HG03460 (cell line): ENCODE results near the gene KRTAP4-16.
"Not testable (repeated sequence)": the region's sequence is repeated elsewhere in the genome, so short reads cannot be mapped to it uniquely, and the experiment has no call there.

Source experiments
- ATAC-seq: cut with Tn5 transposase; IDR thresholded peaks from one replicate; pipeline ENCODE4 v1.9.1; 2021; ENCODE audit not compliant: unreplicated experiment

Gene KRTAP4-16

GRCh38 chr17:41119696-41120690, 18.0 kb upstream of the KRTAP4-16 start:
- ATAC-seq, result not testable (repeated sequence)

- no peak for ATAC-seq
Measured at GRCh38 chr17:41118721-41119120, 16.7 kb upstream of the KRTAP4-16 start.

GRCh38 chr17:41117846-41118386, 15.9 kb upstream of the KRTAP4-16 start, which contains the start of gene KRTAP4-11:
Gene KRTAP4-11, minus strand, starts transcription at chr17:41118373. Its CDS starts 58 bp downstream, at chr17:41118315.
- not testable (repeated sequence) for ATAC-seq

GRCh38 chr17:41116297-41116696, 14.3 kb upstream of the KRTAP4-16 start:
- ATAC-seq, result no peak

GRCh38 chr17:41111151-41111885, 9.3 kb upstream of the KRTAP4-16 start:
- ATAC-seq, result no peak

GRCh38 chr17:41108728-41109386, 6.8 kb upstream of the KRTAP4-16 start:
- ATAC-seq, result not testable (repeated sequence)

GRCh38 chr17:41107941-41108450, 6.0 kb upstream of the KRTAP4-16 start:
- ATAC-seq, result no peak

- ATAC-seq, result not testable (repeated sequence)
Measured at GRCh38 chr17:41105347-41105746, 3.3 kb upstream of the KRTAP4-16 start, which contains the start of gene KRTAP4-9. Gene KRTAP4-9, plus strand, starts transcription at chr17:41105389. Its CDS starts 0 bp downstream, at chr17:41105389.

GRCh38 chr17:41104386-41105038, 2.5 kb upstream of the KRTAP4-16 start:
- not testable (repeated sequence) for ATAC-seq

- ATAC-seq, result no peak
Measured at GRCh38 chr17:41103896-41104295, 1.9 kb upstream of the KRTAP4-16 start.

- ATAC-seq, result not testable (repeated sequence)
Measured at GRCh38 chr17:41099682-41100480, 2.1 kb downstream of the KRTAP4-16 start.

GRCh38 chr17:41098481-41098880, 3.5 kb downstream of the KRTAP4-16 start:
- ATAC-seq, result no peak

GRCh38 chr17:41098042-41098441, 4.0 kb downstream of the KRTAP4-16 start, which contains the start of gene KRTAP4-8:
Gene KRTAP4-8, minus strand, starts transcription at chr17:41098142. Its CDS starts 58 bp downstream, at chr17:41098084.
- no peak for ATAC-seq

GRCh38 chr17:41096055-41096454, 6.0 kb downstream of the KRTAP4-16 start:
- ATAC-seq, result no peak

- not testable (repeated sequence) for ATAC-seq
Measured at GRCh38 chr17:41088760-41089352, 13.2 kb downstream of the KRTAP4-16 start.

- not testable (repeated sequence) for ATAC-seq
Measured at GRCh38 chr17:41084100-41084856, 17.7 kb downstream of the KRTAP4-16 start, which contains the start of gene KRTAP4-7. Gene KRTAP4-7, plus strand, starts transcription at chr17:41084150. Its CDS starts 57 bp downstream, at chr17:41084207.

GRCh38 chr17:41083427-41083826, 18.6 kb downstream of the KRTAP4-16 start:
- not testable (repeated sequence) for ATAC-seq

GRCh38 chr17:41082626-41083025, 19.4 kb downstream of the KRTAP4-16 start:
- ATAC-seq, result no peak
